ENCODE data around the gene ESF1. TPM values are rescaled to one million over a fixed set of nuclear protein-coding genes. Genes with fewer than 3 reads are reported as not detected.

ESF1 gene
- total and polyA plus RNA-seq, 9 of the 15 experiments (the other 6 are each of a cell fraction or from before 2014, with no cell fraction given), result 7.0 to 30.4 (median 18.6) TPM

- Histone ChIP-seq H3K27ac (ENCODE audit: extremely low read depth, low read depth, low read length) (no peak overlapping the region), H3K9me1 (ENCODE audit: control insufficient read depth, insufficient read depth, low read length) (no peaks in the 10 kb centered on the region), H3K36me3 (ENCODE audit: control insufficient read depth, insufficient read depth, low read length) (peaks cover 90% of the 10 kb centered on the region), H3K79me2 (ENCODE audit: control insufficient read depth, insufficient read depth, low read length) (no peaks in the 10 kb centered on the region), H3K4me1 (replicated peaks in 1 of 2; ENCODE audit: control insufficient read depth in 2 of 2, insufficient read depth in 2 of 2, low read length in 2 of 2) (no peaks in the 10 kb centered on the region), H3K4me3 (no peak overlapping the region), H3K27me3 (ENCODE audit: control insufficient read depth in 2 of 2, insufficient read depth in 2 of 2, low read length in 2 of 2) (no peaks in the 10 kb centered on the region), H2AFZ (ENCODE audit: low read depth, low read length) (no peak overlapping the region), H4K20me1 (replicated peaks; ENCODE audit: control insufficient read depth, insufficient read depth, low read length) (no peaks in the 10 kb centered on the region), H3K4me2 (ENCODE audit: insufficient read depth, low read length) (no peak overlapping the region), H3K9me3 (replicated peaks; ENCODE audit: control insufficient read depth, insufficient read depth, low read depth, low read length) (no peaks in the 10 kb centered on the region), H3K9ac (ENCODE audit: insufficient read depth in 1 of 2, low read depth in 2 of 2, low read length in 2 of 2) (no peak overlapping the region)
- ChIA-PET CTCF (ENCODE audit: low intra/inter-chr PET ratio) (no interaction called here), POLR2A (no interaction called here)
- 74% methylated on average over 4 of the region's 5 CpGs for WGBS (ENCODE audit: insufficient coverage, low coverage, missing lambda C conversion rate)
- no peak for FAIRE-seq
- no peak for DNase-seq (ENCODE audit: extremely low read depth in 1 of 4, low spot score in 3 of 4)
- TF ChIP-seq ZNF512 (tag; IDR thresholded peaks at IDR 0.05) (no peak), BDP1 (IDR thresholded peaks at IDR 0.05; ENCODE audit: insufficient read depth, insufficient read length) (no peak), HIVEP1 (CRISPR knock-in tag; IDR thresholded peaks at IDR 0.05) (no peak), CHD2 (IDR thresholded peaks at IDR 0.05; ENCODE audit: low read depth, low read length) (no peak), CREM (IDR thresholded peaks at IDR 0.05; ENCODE audit: low read depth) (no peak), SP2 (IDR thresholded peaks at IDR 0.05; ENCODE audit: extremely low read depth, low read depth, low read length, poor library complexity, severe bottlenecking) (no peak), PHF21A (IDR thresholded peaks at IDR 0.05; ENCODE audit: borderline replicate concordance, low read depth) (no peak), EZH2 (IDR thresholded peaks at IDR 0.05; ENCODE audit: borderline replicate concordance, low read depth, low read length) (no peak), IFI16 (CRISPR knock-in tag; IDR thresholded peaks at IDR 0.05) (no peak), CC2D1A (IDR thresholded peaks at IDR 0.05) (no peak)
- TF ChIP-seq, protein P1, sequence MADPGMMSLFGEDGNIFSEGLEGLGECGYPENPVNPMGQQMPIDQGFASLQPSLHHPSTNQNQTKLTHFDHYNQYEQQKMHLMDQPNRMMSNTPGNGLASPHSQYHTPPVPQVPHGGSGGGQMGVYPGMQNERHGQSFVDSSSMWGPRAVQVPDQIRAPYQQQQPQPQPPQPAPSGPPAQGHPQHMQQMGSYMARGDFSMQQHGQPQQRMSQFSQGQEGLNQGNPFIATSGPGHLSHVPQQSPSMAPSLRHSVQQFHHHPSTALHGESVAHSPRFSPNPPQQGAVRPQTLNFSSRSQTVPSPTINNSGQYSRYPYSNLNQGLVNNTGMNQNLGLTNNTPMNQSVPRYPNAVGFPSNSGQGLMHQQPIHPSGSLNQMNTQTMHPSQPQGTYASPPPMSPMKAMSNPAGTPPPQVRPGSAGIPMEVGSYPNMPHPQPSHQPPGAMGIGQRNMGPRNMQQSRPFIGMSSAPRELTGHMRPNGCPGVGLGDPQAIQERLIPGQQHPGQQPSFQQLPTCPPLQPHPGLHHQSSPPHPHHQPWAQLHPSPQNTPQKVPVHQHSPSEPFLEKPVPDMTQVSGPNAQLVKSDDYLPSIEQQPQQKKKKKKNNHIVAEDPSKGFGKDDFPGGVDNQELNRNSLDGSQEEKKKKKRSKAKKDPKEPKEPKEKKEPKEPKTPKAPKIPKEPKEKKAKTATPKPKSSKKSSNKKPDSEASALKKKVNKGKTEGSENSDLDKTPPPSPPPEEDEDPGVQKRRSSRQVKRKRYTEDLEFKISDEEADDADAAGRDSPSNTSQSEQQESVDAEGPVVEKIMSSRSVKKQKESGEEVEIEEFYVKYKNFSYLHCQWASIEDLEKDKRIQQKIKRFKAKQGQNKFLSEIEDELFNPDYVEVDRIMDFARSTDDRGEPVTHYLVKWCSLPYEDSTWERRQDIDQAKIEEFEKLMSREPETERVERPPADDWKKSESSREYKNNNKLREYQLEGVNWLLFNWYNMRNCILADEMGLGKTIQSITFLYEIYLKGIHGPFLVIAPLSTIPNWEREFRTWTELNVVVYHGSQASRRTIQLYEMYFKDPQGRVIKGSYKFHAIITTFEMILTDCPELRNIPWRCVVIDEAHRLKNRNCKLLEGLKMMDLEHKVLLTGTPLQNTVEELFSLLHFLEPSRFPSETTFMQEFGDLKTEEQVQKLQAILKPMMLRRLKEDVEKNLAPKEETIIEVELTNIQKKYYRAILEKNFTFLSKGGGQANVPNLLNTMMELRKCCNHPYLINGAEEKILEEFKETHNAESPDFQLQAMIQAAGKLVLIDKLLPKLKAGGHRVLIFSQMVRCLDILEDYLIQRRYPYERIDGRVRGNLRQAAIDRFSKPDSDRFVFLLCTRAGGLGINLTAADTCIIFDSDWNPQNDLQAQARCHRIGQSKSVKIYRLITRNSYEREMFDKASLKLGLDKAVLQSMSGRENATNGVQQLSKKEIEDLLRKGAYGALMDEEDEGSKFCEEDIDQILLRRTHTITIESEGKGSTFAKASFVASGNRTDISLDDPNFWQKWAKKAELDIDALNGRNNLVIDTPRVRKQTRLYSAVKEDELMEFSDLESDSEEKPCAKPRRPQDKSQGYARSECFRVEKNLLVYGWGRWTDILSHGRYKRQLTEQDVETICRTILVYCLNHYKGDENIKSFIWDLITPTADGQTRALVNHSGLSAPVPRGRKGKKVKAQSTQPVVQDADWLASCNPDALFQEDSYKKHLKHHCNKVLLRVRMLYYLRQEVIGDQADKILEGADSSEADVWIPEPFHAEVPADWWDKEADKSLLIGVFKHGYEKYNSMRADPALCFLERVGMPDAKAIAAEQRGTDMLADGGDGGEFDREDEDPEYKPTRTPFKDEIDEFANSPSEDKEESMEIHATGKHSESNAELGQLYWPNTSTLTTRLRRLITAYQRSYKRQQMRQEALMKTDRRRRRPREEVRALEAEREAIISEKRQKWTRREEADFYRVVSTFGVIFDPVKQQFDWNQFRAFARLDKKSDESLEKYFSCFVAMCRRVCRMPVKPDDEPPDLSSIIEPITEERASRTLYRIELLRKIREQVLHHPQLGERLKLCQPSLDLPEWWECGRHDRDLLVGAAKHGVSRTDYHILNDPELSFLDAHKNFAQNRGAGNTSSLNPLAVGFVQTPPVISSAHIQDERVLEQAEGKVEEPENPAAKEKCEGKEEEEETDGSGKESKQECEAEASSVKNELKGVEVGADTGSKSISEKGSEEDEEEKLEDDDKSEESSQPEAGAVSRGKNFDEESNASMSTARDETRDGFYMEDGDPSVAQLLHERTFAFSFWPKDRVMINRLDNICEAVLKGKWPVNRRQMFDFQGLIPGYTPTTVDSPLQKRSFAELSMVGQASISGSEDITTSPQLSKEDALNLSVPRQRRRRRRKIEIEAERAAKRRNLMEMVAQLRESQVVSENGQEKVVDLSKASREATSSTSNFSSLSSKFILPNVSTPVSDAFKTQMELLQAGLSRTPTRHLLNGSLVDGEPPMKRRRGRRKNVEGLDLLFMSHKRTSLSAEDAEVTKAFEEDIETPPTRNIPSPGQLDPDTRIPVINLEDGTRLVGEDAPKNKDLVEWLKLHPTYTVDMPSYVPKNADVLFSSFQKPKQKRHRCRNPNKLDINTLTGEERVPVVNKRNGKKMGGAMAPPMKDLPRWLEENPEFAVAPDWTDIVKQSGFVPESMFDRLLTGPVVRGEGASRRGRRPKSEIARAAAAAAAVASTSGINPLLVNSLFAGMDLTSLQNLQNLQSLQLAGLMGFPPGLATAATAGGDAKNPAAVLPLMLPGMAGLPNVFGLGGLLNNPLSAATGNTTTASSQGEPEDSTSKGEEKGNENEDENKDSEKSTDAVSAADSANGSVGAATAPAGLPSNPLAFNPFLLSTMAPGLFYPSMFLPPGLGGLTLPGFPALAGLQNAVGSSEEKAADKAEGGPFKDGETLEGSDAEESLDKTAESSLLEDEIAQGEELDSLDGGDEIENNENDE (IDR thresholded peaks at IDR 0.05; ENCODE audit: low read depth, low read length), result no peak
- intact Hi-C loops (cut with micrococcal nuclease), result no loop called here
- in situ Hi-C loops (cut with MboI), result no loop called here
- ATAC-seq, result no peak
- no TSS peak for BruUV-seq (replicated peaks)
Observed at GRCh38 chr20:13770141-13770540, 14.6 kb downstream of the ESF1 start.

Measured in K562 (cell line).